ENCODE data around the gene EXOSC5. TPM values are rescaled to one million over a fixed set of nuclear protein-coding genes. Genes with fewer than 3 reads are reported as not detected.
"Not testable (repeated sequence)": the region's sequence is repeated elsewhere in the genome, so short reads cannot be mapped to it uniquely, and the experiment has no call there.

EXOSC5 gene
- total RNA-seq (2014; rRNA removed; shearing (Covaris generic)), result 101 and 108 TPM in 2 replicates

DNA sequence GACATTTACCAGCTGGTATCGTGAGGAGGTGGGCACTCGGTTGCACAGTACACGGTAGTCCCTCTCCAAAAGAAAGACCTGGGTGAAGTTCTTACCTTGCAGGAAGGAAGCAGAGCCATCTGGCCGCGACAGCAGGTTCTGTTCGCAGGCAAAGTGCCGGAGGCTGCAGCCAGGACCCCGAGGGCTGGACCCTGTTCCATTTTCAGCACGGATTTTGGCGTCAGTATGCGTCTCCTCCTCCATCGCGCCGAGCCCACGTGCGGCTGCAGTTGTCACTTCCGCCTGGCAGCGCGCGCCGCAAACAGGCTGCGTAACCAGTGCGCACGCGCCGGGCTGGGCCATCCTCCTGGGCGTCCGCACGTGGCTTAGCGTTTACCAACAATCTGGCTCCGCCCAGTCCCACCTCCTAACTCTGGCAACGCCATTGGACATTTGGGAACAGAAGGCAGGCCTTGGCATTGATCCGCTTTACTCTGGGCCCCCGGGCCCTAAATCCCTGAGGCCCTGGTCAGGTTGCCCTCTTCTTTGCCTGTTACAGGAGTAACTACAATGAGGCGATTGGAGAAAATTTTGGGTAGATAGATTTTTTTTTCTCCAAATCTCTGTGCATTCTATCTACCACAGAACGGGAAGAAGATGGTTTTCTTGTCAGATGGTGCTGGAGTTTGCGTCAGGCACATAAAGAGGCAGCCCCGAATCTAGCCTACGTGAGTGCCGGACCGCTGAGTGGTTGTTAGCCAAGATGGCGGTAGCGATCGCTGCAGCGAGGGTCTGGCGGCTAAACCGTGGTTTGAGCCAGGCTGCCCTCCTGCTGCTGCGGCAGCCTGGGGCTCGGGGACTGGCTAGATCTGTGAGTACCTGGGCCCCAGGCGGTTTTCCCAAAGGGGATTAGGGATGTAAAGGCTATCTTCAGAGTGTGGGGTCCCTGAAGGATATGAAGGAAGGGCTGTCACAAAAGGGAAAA lies at the start of gene EXOSC5, which contains the start of gene BCKDHA:
TSS of gene EXOSC5 (minus strand) at position 274 of the 964 bp plus-strand sequence. CDS start at position 243, 31 bp downstream.
TSS of gene BCKDHA (plus strand) at position 733 of the 964 bp plus-strand sequence. CDS start at position 743, 10 bp downstream.
- DNase-seq (ENCODE audit: low spot score), result peak; percentile 100

DNA sequence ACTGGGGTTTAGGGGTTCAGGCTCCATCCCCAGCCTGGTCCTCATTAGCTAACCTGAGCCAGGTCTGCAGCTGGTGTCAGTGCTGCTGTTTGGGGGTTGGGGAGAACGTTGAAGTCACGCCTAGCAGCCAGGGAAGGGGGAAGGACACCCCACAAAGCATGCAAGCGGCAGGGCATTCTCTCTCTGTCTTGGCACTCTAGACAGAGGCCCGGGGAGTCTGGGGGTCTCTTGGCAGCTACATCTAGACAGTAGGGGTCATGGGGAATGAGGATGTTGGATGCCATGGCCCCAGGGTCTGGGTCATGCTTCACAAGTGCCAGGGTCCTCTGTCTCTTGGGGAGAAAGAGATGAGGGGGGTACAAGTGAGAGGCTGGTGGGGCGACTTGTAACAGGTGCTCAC lies 48.4 kb upstream of the EXOSC5 start:
- no peak for DNase-seq (ENCODE audit: low spot score)

DNA sequence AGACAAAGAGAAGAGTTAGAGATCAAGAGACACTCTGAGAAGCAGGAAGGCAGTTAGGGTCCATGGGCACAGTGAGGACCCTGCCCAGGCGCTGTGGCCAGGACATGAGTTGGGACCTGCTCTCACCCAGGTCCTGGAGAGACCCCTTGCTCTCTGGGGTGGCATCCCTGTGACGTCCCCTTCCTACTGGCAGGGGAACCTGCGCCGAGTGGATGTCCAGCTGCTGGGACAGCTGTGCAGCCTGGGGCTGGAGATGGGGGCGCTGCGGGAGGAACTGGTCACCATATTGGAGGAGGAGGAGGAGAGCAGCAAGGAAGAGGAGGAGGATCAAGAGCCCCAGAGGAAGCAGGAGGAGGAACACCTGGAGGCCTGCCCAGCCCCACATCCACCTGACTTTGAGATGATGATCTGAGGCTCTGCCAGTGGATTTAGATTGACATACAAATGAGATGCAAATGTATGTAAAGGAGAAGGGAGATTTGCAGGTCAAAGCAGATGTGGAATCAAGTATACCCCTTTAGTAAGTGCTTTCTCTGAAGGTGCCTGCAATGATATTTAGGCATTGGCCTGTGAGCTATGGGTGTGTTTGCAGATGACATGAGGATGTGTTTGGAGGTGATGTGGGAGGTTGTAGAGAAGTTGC lies 46.8 kb upstream of the EXOSC5 start:
- DNase-seq (ENCODE audit: low spot score), result no peak

DNA sequence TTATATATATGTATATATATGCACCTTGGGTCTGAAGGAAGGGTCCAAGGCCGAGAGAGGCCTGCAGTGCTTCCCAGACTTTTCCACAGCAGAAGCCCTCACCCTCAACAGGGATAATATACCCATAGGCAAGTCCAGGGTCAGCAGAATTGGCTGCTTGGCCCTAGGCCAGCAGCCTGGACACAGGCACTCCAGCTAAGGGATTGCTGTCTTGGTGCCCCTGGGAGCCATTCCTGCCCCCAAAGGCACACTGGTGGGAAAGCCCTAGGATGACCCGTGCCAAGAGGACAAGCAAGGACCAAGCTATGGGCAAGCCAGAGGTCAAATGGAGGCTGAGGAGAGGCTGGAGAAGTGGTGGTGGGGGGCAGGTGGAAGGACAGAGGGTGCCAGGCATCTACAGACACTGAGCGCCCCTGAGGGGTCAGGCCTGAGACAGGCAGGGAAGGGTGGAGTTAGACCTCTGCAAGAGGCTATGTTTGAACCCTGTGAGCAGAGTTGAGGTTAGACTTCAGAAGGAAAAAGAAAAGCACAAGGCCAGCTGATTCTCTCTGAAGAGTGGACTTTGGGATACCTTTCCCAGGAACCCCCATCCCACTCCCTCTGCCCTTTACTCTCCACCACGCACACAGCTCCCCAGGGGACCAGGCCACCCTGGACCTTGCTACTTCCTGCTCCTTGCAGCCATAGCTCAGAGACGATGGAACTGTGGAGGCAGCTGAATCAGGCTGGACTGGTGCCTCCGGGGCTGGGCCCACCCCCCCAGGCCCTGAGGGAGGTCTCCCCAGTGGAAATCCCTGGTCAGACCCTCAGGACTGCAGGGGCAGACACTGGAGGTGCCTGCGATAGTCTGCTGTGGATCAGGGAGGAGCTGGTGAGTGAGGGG lies 45.6 kb upstream of the EXOSC5 start, which contains the start of gene ERICH4:
TSS of gene ERICH4 (plus strand) at position 684 of the 883 bp plus-strand sequence. CDS start at position 698, 14 bp downstream.
- no peak for DNase-seq (ENCODE audit: low spot score)

DNA sequence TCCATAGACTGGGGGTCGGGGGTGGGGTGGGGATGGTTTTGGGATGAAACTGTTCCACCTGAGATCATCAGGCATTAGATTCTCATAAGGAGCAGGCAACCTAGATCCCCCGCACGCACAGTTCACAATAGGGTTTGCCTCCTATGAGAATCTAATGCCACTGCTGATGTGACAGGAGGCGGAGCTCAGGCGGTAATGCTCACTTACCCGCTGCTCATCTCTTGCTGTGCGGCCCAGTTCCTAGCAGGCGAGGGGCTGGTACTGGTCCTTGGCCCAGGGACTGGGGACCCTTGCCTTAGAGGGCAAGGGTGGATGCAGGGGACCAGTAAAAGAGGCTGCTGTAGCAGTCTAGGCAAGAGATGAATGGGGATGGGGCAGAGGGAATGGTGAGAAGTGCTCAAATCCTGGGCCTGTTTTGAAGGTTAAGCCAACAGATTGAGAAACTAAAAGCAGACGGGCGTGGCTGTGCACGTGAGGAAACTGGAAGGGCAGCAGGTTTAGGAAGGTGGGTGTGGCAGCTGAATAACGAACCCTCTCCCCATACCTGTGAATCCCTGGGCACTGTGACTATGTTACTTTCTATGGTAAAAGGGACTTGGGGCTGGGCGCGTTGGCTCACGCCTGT lies 44.3 kb upstream of the EXOSC5 start:
- no peak for DNase-seq (ENCODE audit: low spot score)

DNA sequence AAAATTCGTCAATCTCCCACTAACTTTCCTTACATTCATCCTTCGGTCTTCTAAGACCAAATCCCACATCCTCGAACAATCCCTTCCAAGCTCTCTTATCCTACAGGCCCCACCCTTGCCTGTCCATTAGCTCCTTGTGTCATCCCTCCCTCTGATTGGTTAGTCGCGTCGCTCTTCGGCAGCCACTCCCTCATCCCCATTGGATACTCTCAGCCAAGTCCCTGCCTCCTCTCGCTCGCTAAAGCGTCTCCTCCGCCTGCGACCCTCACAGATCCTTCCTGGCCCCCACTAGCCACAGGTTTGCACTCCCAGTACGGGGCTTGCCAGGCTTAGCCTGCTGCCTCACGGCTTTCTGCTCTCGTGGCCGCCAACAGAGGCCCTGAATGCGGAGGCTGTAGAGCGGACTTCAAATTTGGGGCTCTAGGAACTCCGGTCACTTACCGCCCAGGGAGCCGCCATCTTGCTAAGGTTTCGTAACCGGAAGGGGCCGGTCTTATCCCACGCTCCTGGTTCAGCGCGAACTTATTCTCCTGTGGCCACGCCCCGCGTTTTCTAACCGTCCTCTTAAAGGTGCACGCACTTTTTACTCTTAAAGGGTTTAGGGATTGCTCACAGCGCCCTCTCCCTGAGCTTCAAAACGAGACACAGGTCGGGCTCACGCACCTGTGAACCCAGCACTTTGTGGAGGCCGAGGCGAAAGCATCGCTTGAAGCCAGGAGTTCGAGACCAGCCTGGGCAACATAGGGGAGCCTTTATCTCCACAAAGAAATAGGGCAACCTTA lies 42.5 kb upstream of the EXOSC5 start, which contains the start of gene DMAC2:
TSS of gene DMAC2 (minus strand) at position 472 of the 782 bp plus-strand sequence. CDS start at position 459, 13 bp downstream.
- peak; percentile 100 for DNase-seq (ENCODE audit: low spot score)

DNA sequence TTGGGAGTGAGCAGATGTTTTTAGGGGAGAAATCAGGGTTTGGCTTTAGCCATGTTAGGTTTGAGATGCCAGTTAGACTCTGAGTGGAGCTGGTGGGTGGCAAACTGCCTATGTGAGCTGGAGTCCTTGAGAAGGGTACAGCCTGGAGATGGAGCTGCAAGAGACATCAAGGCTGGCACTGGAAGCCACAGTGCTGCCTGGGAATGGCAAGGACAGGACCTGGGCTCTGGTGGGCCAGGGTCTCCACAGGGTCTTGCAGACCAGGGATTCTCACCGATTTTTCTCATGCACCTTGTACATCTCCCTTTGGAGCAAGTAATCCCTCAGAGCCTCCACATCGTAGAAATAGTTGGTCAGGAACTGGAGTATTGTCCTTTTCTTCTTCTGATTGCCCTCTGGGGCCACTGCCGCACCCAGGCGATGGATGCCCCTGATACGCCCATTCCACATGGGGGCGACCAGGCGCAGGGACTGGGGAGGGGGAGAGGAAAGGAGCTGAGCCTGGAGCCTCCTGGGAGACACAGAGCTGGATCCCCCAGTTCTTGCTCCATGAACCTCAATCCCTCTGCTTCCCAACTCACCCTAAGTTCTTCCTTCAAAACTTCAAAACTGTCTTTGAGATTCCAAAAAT lies 40.9 kb upstream of the EXOSC5 start:
- DNase-seq (ENCODE audit: low spot score), result no peak

DNA sequence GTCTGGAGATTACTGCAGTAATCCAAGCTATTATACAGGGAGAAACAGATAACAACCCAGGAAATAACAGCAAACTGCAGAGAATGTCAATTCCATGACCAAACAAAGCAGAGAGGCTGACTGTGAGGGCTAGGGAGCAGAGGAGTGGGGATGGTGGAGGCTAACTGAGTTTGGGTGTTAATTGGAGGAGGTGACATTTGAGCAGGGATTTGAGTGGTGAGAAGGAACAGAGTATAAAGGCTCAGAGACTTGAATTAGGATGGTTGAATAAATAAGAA lies 39.5 kb upstream of the EXOSC5 start:
- no peak for DNase-seq (ENCODE audit: low spot score)

DNA sequence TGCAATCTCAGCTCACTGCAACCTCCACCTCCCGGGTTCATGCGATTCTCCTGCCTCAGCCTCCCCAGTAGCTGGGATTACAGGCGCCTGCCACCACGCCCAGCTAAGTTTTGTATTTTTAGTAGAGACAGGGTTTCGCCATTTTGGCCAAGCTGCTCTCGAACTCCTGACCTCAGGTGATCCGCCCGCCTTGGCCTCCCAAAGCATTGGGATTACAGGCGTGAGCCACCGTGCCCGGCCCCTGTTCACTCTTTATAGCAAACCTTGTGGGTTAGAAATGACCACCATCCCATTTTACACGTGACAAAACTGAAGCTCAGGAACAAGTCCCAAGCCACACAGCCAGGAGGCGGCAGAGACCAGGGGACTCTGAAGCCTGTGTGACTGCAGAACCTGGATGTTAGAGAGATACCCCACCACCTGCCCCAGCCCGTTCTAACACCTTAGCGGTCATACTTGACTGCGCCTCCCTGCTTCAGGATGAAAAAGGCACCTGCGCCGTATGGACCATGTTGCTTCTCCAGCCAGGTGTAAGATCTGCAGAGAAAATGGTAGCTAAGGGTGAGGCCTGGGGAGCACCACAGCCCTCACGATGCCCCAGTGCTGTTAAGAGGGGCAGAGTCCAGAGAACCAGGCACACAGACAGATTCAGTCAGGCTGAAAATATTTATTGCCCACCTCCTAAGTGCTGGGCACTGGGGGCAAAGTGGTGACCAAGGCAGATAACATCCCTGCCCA lies 38.9 kb upstream of the EXOSC5 start:
- no peak for DNase-seq (ENCODE audit: low spot score)

DNA sequence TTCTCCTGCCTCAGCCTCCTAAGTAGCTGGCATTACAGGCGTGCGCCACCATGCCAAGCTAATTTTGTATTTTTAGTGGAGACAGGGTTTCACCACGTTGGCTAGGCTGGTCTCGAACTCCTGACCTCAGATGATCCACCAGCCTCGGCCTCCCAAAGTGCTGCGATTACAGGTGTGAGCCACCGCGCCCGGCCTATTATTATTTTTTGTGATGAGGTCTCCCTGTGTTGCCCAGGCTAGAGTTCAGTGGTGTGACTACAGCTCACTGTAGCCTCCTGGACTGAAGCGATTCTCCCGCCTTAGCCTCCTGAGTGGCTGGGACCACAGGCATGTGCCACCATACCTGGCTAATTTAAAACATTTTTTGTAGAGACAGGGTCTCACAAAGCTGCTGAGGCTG lies 38.2 kb upstream of the EXOSC5 start:
- not testable (repeated sequence) for DNase-seq (ENCODE audit: low spot score)

DNA sequence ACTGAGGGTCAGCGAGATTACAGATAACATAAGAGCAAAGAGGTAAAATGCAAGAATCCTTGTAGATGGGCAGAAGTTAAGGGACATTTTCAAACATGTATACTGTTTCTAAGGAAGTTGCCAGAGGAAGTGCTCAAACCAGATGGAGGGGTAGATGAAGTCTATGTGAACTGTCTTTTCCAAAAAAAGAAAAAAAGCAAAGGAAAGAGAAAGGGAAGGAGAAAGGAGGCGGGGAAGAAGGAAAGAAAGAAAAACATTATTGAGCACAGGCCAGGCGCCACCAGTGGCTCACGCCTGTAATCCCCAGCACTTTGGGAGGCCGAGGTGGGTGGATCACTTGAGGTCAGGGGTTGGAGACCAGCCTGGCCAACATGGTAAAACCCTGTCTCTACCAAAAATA lies 37.3 kb upstream of the EXOSC5 start:
- no peak for DNase-seq (ENCODE audit: low spot score)

DNA sequence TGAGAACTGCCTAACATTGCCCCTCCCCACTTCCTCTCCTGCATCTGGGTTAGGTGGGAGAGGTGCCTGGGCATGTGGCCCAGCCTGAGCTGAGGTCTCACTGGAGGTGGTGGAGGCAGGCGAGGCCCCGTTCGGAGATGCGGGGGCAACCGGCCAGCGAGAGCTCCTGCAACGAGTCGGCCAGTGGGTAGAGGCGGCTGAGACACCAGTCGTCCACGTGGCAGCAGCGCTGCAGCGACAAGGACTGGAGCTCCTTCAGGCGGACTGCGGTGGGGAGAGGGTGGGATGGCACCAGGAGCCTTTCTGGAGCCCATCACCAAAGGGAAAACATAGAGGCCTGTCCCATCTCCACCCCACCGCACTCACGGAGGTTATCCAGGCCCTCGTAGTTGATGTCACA lies 36.0 kb upstream of the EXOSC5 start:
- DNase-seq (ENCODE audit: low spot score), result no peak

DNA sequence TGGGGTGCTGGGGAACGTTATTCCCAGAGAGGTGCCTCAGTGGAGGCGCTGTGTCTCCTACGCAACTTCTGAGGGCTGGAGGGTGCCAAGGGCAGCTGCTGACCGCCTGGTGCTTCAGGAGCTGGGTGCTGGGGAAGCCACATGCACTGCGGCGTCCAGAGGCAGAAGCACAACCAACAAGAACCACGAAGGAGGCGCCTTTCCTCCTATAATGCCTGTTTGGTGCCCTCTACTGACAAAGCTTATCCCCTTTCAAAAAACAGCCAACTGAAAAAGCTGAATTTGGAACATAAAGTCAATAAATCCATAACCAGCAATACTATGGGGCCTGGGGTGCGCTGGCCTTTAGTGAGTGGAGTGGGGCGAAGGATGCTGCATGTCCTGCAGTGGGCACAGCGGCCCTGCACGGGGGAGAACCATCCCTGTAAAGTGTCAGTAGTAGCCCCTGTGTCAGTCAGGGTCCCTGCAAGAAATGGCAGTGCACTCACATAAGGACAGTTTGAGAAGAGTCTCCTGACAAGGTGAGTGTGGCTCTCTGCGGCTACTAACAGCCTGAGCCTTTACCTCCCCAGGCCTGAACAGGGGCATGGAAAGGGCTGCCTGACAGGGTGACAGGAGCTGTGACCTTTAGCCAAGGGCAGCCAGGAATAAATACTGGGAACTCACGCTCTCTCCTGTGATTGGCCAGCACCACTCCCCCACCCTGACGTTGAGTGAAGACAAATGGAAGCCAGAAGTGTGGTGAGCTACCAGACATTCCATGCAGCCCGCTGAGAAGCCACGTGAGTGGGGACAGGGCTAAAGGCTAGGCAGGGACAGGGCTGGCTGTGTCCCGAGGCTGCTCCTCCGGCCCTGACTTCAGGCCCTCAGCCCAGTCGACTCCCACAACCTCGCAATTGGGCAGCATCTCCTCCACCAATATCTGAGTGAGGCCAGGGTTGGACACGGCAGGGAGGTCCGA lies 34.5 kb upstream of the EXOSC5 start:
- DNase-seq (ENCODE audit: low spot score), result peak; percentile 61

DNA sequence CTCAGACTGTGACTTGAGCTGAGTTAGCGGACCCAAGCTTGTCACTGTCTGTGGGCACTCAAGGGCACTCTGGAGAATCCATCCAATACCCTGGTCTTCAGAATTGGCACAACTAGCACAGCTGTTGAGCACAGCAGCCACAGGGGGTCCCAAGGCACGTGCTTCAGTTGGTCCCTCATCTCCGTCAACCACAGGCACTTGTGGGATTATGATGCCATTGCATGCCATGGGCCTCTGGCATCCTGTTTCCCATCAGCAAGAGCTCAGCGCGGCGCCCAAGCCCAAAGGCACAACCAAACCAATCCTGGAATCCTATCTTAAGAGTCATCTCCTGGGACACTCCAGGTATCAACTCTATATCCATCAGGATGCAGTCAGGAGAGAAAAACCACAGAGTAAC lies 33.8 kb upstream of the EXOSC5 start:
- DNase-seq (ENCODE audit: low spot score), result no peak

DNA sequence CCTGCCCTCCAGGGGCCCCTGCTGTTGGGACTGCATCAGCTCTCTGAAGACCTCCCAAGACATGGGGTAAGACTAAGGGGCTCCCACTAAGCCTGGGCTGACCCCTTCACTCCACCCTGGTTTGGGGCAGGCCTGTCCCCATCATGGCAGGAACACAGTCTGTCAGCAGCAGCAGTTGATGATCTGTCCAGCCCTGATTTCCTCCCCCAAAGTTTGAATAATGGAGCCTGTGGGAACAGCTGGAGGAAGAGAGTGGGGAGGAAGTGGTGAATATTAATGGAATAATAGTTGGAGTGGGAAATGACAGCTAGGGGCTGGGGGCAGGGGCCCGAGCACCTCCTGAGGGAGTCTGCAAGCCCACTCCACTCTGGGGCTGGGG lies 31.3 kb upstream of the EXOSC5 start:
- no peak for DNase-seq (ENCODE audit: low spot score)

DNA sequence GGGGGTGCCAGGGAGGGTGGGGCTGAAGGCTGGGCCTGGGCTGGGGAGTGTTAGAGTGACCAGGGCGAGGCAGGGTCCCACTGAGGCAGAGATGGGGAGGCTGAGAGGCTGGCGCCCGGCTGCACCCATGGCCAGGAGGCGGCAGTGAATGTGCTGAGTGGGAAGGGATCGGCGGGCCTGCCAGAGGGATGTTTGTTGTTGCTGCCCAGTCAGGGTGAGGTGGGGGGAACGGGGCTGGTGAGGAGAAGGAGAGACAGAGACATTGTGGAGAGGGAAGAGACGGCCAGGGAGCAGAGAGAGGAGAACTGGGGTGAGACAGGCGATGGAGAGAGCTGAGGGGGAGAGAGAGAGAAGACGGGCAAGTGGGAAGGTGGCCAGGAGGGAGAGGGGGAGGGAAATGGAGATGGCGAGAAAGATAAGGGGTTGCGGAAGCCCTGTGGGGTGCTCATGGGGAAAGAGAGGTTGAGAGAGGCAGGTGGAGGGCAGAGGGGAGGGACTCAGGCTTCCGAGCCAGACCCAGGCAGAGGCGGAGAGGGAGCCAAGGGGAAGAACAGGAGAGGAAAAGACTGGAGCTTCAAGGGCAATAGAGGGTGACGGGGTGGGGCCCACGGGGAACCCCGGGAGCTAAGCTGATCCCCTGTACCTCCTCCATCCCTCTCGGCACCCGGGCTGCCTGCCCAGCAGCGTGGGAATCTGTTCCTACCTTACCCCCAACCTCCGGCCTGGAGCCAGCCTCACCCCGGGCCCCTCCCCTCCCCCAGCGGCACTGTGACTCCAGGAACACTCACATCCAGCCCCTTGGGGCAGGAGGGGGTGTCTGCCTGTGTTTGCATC lies 30.7 kb upstream of the EXOSC5 start:
- peak; percentile 35 for DNase-seq (ENCODE audit: low spot score)
